K562 (cell line): ENCODE measurements around the gene NDFIP1. TPM values are rescaled to one million over a fixed set of nuclear protein-coding genes. Genes with fewer than 3 reads are reported as not detected.

ENCODE experiments used
- BHLHE40 ChIP-seq: IDR thresholded peaks from 2 replicates; pipeline ENCODE4 v1.6.1; 2011; ENCODE audit warnings: low read length, improper control_type of control experiment
- BRCA1 ChIP-seq, 2 experiments: fragments of 450-650 bp in 1 of 2; sonication (generic) in 1 of 2; formaldehyde crosslinking in 1 of 2; IDR thresholded peaks; 2 replicates each; pipeline versions ENCODE4 v1.5.0 to v1.6.1; 2017 to 2020; ENCODE audit warnings: mild to moderate bottlenecking in 1 of 2, missing genetic modification reagents in 1 of 2
- CAMTA2 ChIP-seq: fragments of 250-450 bp; sonication (Bioruptor Pico); conservative IDR thresholded peaks from 2 replicates; pipeline ENCODE4 v1.5.1; 2022
- CTBP1 ChIP-seq: fragments of 450-650 bp; IDR thresholded peaks from 2 replicates; pipeline ENCODE4 v1.6.1; 2016; ENCODE audit warnings: borderline replicate concordance
- ELK3 ChIP-seq: fragments of 450-650 bp; formaldehyde crosslinking; IDR thresholded peaks from 2 replicates; pipeline ENCODE4 v1.4.0; 2020; ENCODE audit warnings: mild to moderate bottlenecking
- ESRRA ChIP-seq: fragments of 450-650 bp; IDR thresholded peaks from 2 replicates; pipeline ENCODE4 v1.6.1; 2014; ENCODE audit warnings: low read depth, mild to moderate bottlenecking, moderate library complexity, borderline replicate concordance
- ETV1 ChIP-seq: fragments of 450-650 bp; conservative IDR thresholded peaks from 2 replicates; pipeline ENCODE4 v1.6.1; 2016; ENCODE audit warnings: missing genetic modification characterization, control low read depth, low read depth, missing compliant biosample characterization
- HDAC1 ChIP-seq, 2 experiments: fragments of 450-650 bp; IDR thresholded peaks; 2 replicates each; pipeline ENCODE4 v1.6.1; 2016 to 2017; ENCODE audit warnings: inconsistent platforms in 1 of 2, mild to moderate bottlenecking in 1 of 2, moderate library complexity in 1 of 2
- HMG20A ChIP-seq: fragments of 450-650 bp; formaldehyde crosslinking; conservative IDR thresholded peaks from 2 replicates; pipeline ENCODE4 v1.4.0; 2020; ENCODE audit warnings: mild to moderate bottlenecking, mixed read lengths
- PHF21A ChIP-seq: fragments of 450-650 bp; IDR thresholded peaks from 2 replicates; pipeline ENCODE4 v1.6.1; 2017; ENCODE audit warnings: low read depth, borderline replicate concordance
- PML ChIP-seq: IDR thresholded peaks from 2 replicates; pipeline ENCODE4 v1.6.1; 2012; ENCODE audit warnings: low read length, inconsistent platforms
- POLR2AphosphoS5 ChIP-seq: IDR thresholded peaks from 2 replicates; pipeline ENCODE4 v1.6.1; 2011; ENCODE audit warnings: mild to moderate bottlenecking, low read depth, low read length, moderate library complexity; ENCODE audit not compliant: control insufficient read depth, insufficient read depth
- RHOXF2B ChIP-seq: fragments of 250-450 bp; sonication (Bioruptor Pico); conservative IDR thresholded peaks from 2 replicates; pipeline ENCODE4 v1.5.1; 2021
- SMAD1 ChIP-seq: fragments of 150-350 bp; IDR thresholded peaks from 2 replicates; pipeline ENCODE4 v1.6.1; 2014; ENCODE audit warnings: low read length, low read depth; ENCODE audit not compliant: partially characterized antibody
- SOX6 ChIP-seq: fragments of 450-650 bp; IDR thresholded peaks from 2 replicates; pipeline ENCODE4 v1.6.1; 2014; ENCODE audit warnings: mild to moderate bottlenecking
- TEAD4 ChIP-seq, 2 experiments: sonication (generic) in 1 of 2; formaldehyde crosslinking in 1 of 2; IDR thresholded peaks; 2 replicates each; pipeline versions ENCODE4 v1.6.1 to v1.8.0; 2012 to 2022; ENCODE audit warnings: borderline replicate concordance in 1 of 2, inconsistent platforms in 1 of 2, low read length in 1 of 2, mild to moderate bottlenecking in 1 of 2, missing genetic modification reagents in 1 of 2
- VEZF1 ChIP-seq: fragments of 200-800 bp; sonication (Bioruptor generic); IDR thresholded peaks from 2 replicates; pipeline ENCODE4 v1.6.1; 2017; ENCODE audit warnings: missing genetic modification characterization, missing compliant biosample characterization
- YY1 ChIP-seq, 3 experiments: IDR thresholded peaks; 2 replicates each; pipeline ENCODE4 v1.6.1; 2011; ENCODE audit warnings: low read length in 2 of 3, mild to moderate bottlenecking in 2 of 3, moderate library complexity in 2 of 3, borderline replicate concordance in 1 of 3, control low read depth in 1 of 3, low read depth in 1 of 3; ENCODE audit not compliant: insufficient read depth in 3 of 3, insufficient replicate concordance in 2 of 3, control insufficient read depth in 1 of 3, insufficient read length in 1 of 3; ENCODE audit errors: extremely low read depth in 1 of 3
- ZKSCAN1 ChIP-seq: fragments of 150-350 bp; IDR thresholded peaks from 2 replicates; pipeline ENCODE4 v1.6.1; 2016; ENCODE audit warnings: low read depth, low read length
- ZNF134 ChIP-seq: fragments of 250-450 bp; sonication (Bioruptor Pico); conservative IDR thresholded peaks from 2 replicates; pipeline ENCODE4 v1.4.0; 2020
- ZNF384 ChIP-seq: IDR thresholded peaks from 2 replicates; pipeline ENCODE4 v1.6.1; 2012; ENCODE audit warnings: low read depth, low read length, improper control_type of control experiment
- polyA plus RNA-seq, 8 experiments: library from polyadenylated mRNA; depleted of rRNA in 4 of 8; stranded (reverse) in 5 of 8; unstranded in 3 of 8; fragments of >200 nt; fragmentation: Nextera tagmentation in 2 of 8; fragmentation: Illumina TruSeq in 1 of 8; extraction: Ambion mirVana in 2 of 8; extraction: Trizol in 1 of 8; gene quantifications; 2 replicates each; pipeline versions ENCODE4 v1.2.1 to v1.2.3, GENCODE V29; 2011 to 2014; ENCODE audit warnings: inconsistent platforms in 1 of 8, missing spikeins in 1 of 8
- total RNA-seq, 7 experiments: library from RNA; depleted of rRNA in 6 of 7; stranded (reverse); fragments of >200 nt in 6 of 7; fragmentation: Illumina TruSeq in 2 of 7; extraction: Trizol in 2 of 7; gene quantifications; 2 replicates each; pipeline versions ENCODE4 v1.2.1 to v1.2.3, GENCODE V29; 2011 to 2021; ENCODE audit warnings: low replicate concordance in 1 of 7
- TF ChIP-seq, protein P1 (sequence below): fragments of 450-650 bp; IDR thresholded peaks from 2 replicates; pipeline ENCODE4 v1.6.1; 2016; ENCODE audit warnings: low read depth, mild to moderate bottlenecking, moderate library complexity
- TF ChIP-seq, protein P2 (sequence below), 2 experiments: fragments of 450-650 bp; IDR thresholded peaks; 2 replicates each; pipeline ENCODE4 v1.6.1; 2016

NDFIP1 gene
- total and polyA plus RNA-seq, 9 of the 15 experiments (the other 6 are each of a cell fraction or from before 2014, with no cell fraction given), result 5.3 to 37.5 (median 31.9) TPM

DNA sequence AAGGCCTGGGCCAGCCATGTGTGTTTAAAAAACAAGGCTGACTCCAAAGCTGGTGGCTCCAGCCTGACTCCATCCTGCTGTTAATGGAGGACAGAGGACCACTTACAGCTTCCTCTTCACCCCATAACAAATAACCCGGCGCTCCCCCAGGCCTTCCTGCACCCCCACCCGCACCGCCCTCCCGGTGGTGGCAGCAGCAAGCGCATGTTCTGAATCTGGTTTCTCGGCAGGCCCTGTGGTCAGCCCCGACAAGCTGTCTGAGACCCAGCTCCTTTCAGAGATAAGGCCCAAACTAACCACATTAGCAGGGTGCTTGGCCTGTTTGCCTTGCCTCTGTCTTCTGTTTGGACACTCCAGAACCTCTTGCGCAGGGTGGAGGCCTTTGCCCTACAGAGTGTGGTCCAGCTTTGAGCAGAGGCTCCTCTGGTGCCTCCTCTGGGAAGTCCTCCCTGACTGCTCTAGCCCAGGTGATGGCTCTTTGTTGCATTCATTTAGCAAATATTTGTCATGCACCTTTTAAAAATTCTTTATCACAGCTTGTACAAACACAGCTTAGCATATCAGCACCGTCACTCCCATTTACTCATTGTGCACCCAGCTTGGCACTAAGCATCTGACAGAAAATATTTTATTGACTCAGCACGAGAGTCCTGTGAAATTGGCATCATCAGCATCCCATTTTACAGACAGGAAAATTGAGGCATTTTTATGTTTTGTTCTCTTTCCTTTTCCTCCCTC, 78.4 kb downstream of the NDFIP1 start (continued):
- peak; percentile 68; the same call in 1 of the 2 replicates for TF ChIP-seq ESRRA
- TF ChIP-seq SOX6, result peak; percentile 42
- TF ChIP-seq, protein P1, sequence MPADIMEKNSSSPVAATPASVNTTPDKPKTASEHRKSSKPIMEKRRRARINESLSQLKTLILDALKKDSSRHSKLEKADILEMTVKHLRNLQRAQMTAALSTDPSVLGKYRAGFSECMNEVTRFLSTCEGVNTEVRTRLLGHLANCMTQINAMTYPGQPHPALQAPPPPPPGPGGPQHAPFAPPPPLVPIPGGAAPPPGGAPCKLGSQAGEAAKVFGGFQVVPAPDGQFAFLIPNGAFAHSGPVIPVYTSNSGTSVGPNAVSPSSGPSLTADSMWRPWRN, result peak; percentile 68
- TF ChIP-seq ZNF384, result no peak
- TF ChIP-seq RHOXF2B (CRISPR knock-in tag), result no peak
- TF ChIP-seq ELK3 (CRISPR knock-in tag), result no peak
- no peak for TF ChIP-seq HMG20A (CRISPR knock-in tag)
- TF ChIP-seq, protein P2, sequence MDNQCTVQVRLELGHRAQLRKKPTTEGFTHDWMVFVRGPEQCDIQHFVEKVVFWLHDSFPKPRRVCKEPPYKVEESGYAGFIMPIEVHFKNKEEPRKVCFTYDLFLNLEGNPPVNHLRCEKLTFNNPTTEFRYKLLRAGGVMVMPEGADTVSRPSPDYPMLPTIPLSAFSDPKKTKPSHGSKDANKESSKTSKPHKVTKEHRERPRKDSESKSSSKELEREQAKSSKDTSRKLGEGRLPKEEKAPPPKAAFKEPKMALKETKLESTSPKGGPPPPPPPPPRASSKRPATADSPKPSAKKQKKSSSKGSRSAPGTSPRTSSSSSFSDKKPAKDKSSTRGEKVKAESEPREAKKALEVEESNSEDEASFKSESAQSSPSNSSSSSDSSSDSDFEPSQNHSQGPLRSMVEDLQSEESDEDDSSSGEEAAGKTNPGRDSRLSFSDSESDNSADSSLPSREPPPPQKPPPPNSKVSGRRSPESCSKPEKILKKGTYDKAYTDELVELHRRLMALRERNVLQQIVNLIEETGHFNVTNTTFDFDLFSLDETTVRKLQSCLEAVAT (IDR thresholded peaks at IDR 0.05), result peak in 1 of 2 experiments; percentile 59; a peak in 1 of 4 replicates
- peak; percentile 80 for TF ChIP-seq TEAD4 (IDR thresholded peaks at IDR 0.05; ENCODE audit: low read length)
- no peak for TF ChIP-seq TEAD4 (CRISPR knock-in tag; IDR thresholded peaks at IDR 0.05; ENCODE audit: borderline replicate concordance)
- no peak for TF ChIP-seq PHF21A
- TF ChIP-seq HDAC1 (IDR thresholded peaks at IDR 0.05), result peak in 1 of 2 experiments; percentile 33; a peak in 1 of 4 replicates
- TF ChIP-seq CAMTA2 (CRISPR knock-in tag), result no peak
- no peak for TF ChIP-seq YY1 (IDR thresholded peaks at IDR 0.05; ENCODE audit: borderline replicate concordance in 1 of 3, control insufficient read depth in 1 of 3, extremely low read depth in 1 of 3, insufficient read depth in 3 of 3, insufficient read length in 1 of 3, insufficient replicate concordance in 2 of 3, low read depth in 1 of 3, low read length in 2 of 3)
- peak; percentile 37; the same call in 1 of the 2 replicates for TF ChIP-seq POLR2AphosphoS5
- peak; percentile 65; the same call in 1 of the 2 replicates for TF ChIP-seq ZNF134 (CRISPR knock-in tag)
- no peak; the same call in 1 of the 2 replicates for TF ChIP-seq CTBP1
- TF ChIP-seq PML, result 0 out of 2 replicates have a peak, but pooled peaks have one; percentile 17
- no peak for TF ChIP-seq BRCA1 (IDR thresholded peaks at IDR 0.05)
- TF ChIP-seq BRCA1 (CRISPR knock-in tag; IDR thresholded peaks at IDR 0.05), result no peak
- TF ChIP-seq SMAD1, result no peak
- TF ChIP-seq VEZF1 (CRISPR knock-in tag), result peak; percentile 64
- peak; percentile 20; the same call in 1 of the 2 replicates for TF ChIP-seq BHLHE40
- TF ChIP-seq ZKSCAN1, result 0 out of 2 replicates have a peak, but pooled peaks have one; percentile 24
- no peak for TF ChIP-seq ETV1 (tag)
